GM12878 (cell line): ENCODE results near the gene RBM4. TPM values are rescaled to one million over a fixed set of nuclear protein-coding genes. Genes with fewer than 3 reads are reported as not detected.

Source experiments
- ATAC-seq: fragments of 200-7000 bp; cut with Tn5 transposase; 3 replicates; pipeline ENCODE4 v1.9.1; 2020; ENCODE audit warnings: mild to moderate bottlenecking, moderate library complexity
- BruUV-seq: library from RNA; stranded (reverse); fragments of 400-500 nt; replicated peaks from 2 replicates; lab custom pipeline; 2021; lab: Mats Ljungman, UMichigan
- CTCF ChIA-PET: fragments of 300-600 bp; sonication (Branson Sonifier 250); formaldehyde crosslinking; extraction: SDS; loops from one replicate; lab custom pipeline; 2021; ENCODE audit warnings: inconsistent platforms; lab: Yijun Ruan, JAX
- POLR2A ChIA-PET: fragments of 350-600 bp; formaldehyde crosslinking; extraction: SDS; loops from one replicate; lab custom pipeline; 2021; ENCODE audit warnings: inconsistent platforms; lab: Charles Lee
- RAD21 ChIA-PET: fragments of 300-600 bp; sonication (Branson Sonifier 250); formaldehyde crosslinking; loops from one replicate; lab custom pipeline; 2023; ENCODE audit warnings: antibody characterized with exemption; ENCODE audit not compliant: unreplicated experiment; lab: Charles Lee
- SMC1A ChIA-PET: fragments of 300-600 bp; sonication (Branson Sonifier 250); formaldehyde crosslinking; loops from one replicate; lab custom pipeline; 2023; ENCODE audit not compliant: unreplicated experiment, uncharacterized antibody; lab: Charles Lee
- DNase-seq: peaks from one replicate; pipeline ENCODE4 v3.0.0-alpha.2; 2011; ENCODE audit warnings: low read depth, low spot score
- FAIRE-seq: peaks from 3 replicates; lab custom pipeline; 2011; peaks lifted over from hg19 to GRCh38; lab: Jason Lieb, UNC
- H2AFZ ChIP-seq: 2 replicates; pipeline ENCODE4 v1.6.0; 2011; ENCODE audit warnings: low read depth, low read length, control low read depth; ENCODE audit not compliant: control insufficient read depth
- H3K27ac ChIP-seq: 2 replicates; pipeline ENCODE4 v1.5.1; 2011; ENCODE audit warnings: control low read depth; ENCODE audit not compliant: control insufficient read depth, insufficient read depth
- H3K27me3 ChIP-seq, 2 experiments: replicated peaks in 1 of 2; 2 replicates each; pipeline versions ENCODE4 v1.6.0 to v1.6.1; 2011; ENCODE audit warnings: low read length in 1 of 2; ENCODE audit not compliant: control insufficient read depth in 2 of 2, insufficient read depth in 2 of 2
- H3K36me3 ChIP-seq, 2 experiments: 2 replicates each; pipeline ENCODE4 v1.5.1; 2011; ENCODE audit warnings: low read length in 1 of 2; ENCODE audit not compliant: control insufficient read depth in 2 of 2, insufficient read depth in 2 of 2
- H3K4me1 ChIP-seq: 2 replicates; pipeline ENCODE4 v1.6.1; 2011; ENCODE audit warnings: mild to moderate bottlenecking, low read length, moderate library complexity, mixed read lengths; ENCODE audit not compliant: control insufficient read depth, insufficient read depth
- H3K4me2 ChIP-seq: 2 replicates; pipeline ENCODE4 v1.6.0; 2011; ENCODE audit warnings: control low read depth; ENCODE audit not compliant: control insufficient read depth, insufficient read depth
- H3K4me3 ChIP-seq: fragments of 200-600 bp; sonication (generic); 2 replicates; pipeline ENCODE4 v1.5.1; 2016
- H3K79me2 ChIP-seq: 2 replicates; pipeline ENCODE4 v1.6.0; 2011; ENCODE audit warnings: low read length; ENCODE audit not compliant: control insufficient read depth, insufficient read depth
- H3K9ac ChIP-seq: 2 replicates; pipeline ENCODE4 v1.8.0; 2011; ENCODE audit warnings: low read length, control low read depth, mixed read lengths; ENCODE audit not compliant: control insufficient read depth, insufficient read depth
- H3K9me3 ChIP-seq: replicated peaks from 3 replicates; pipeline ENCODE4 v1.5.1; 2011; ENCODE audit warnings: mild to moderate bottlenecking, low read length; ENCODE audit not compliant: control insufficient read depth, insufficient read depth
- H4K20me1 ChIP-seq: 2 replicates; pipeline ENCODE4 v1.6.0; 2011; ENCODE audit not compliant: control insufficient read depth, insufficient read depth
- CHD1 ChIP-seq: IDR thresholded peaks from 2 replicates; pipeline ENCODE4 v1.6.1; 2012; ENCODE audit warnings: low read depth, low read length, improper control_type of control experiment
- NFYB ChIP-seq: IDR thresholded peaks from 2 replicates; pipeline ENCODE4 v1.6.1; 2011; ENCODE audit warnings: low read depth, mild to moderate bottlenecking, low read length, improper control_type of control experiment, moderate library complexity; ENCODE audit not compliant: insufficient read depth
- RFX5 ChIP-seq: IDR thresholded peaks from 2 replicates; pipeline ENCODE4 v1.6.1; 2011; ENCODE audit warnings: low read depth, low read length, improper control_type of control experiment
- SRF ChIP-seq, 2 experiments: IDR thresholded peaks; 2 replicates each; pipeline ENCODE4 v1.6.1; 2011; ENCODE audit warnings: low read depth in 2 of 2, low read length in 2 of 2, mild to moderate bottlenecking in 1 of 2, moderate library complexity in 1 of 2
- WGBS: methylation state at CpG from one replicate; pipeline ENCODE4 v1.1.6; 2016; ENCODE audit warnings: low lambda C conversion rate; ENCODE audit not compliant: insufficient replicate concordance, insufficient coverage; ENCODE audit errors: missing lambda C conversion rate; 5-methylcytosine and 5-hydroxymethylcytosine counted together
- in situ Hi-C: fragments of 300-500 bp; cut with MboI; formaldehyde crosslinking; loops from 9 replicates; pipeline ENCODE4 v1.14.3; 2018; ENCODE audit warnings: mixed read lengths
- intact Hi-C: fragments of 100-400 bp; cut with micrococcal nuclease; formaldehyde crosslinking; loops from one replicate; pipeline ENCODE4 v1.14.2; 2022; ENCODE audit not compliant: unreplicated experiment
- polyA plus RNA-seq, 11 experiments: library from polyadenylated mRNA; depleted of rRNA in 4 of 11; unstranded in 6 of 11; stranded (reverse) in 5 of 11; fragments of >200 nt; fragmentation: Nextera tagmentation in 4 of 11; fragmentation: Illumina TruSeq in 1 of 11; extraction: Ambion mirVana in 4 of 11; extraction: Trizol in 1 of 11; gene quantifications; 1 replicate in 1 of 11; 2 replicates in 10 of 11; pipeline versions ENCODE4 v1.2.1 to v1.2.3, GENCODE V29; 2011 to 2016; ENCODE audit warnings: inconsistent platforms in 2 of 11, missing spikeins in 2 of 11, low read depth in 1 of 11
- total RNA-seq, 4 experiments: library from RNA; depleted of rRNA in 3 of 4; stranded (reverse); fragments of >200 nt in 3 of 4; fragmentation: Illumina TruSeq in 1 of 4; extraction: Trizol in 1 of 4; gene quantifications; 2 replicates each; pipeline versions ENCODE4 v1.2.1 to v1.2.3, GENCODE V29; 2013 to 2021
- TF ChIP-seq, protein P1 (sequence below): fragments of 450-650 bp; IDR thresholded peaks from 2 replicates; pipeline ENCODE4 v1.6.1; 2017; ENCODE audit warnings: mild to moderate bottlenecking, low read depth, inconsistent platforms; ENCODE audit not compliant: poor library complexity, severe bottlenecking
- TF ChIP-seq, protein P2 (sequence below): fragments of 450-650 bp; IDR thresholded peaks from 2 replicates; pipeline ENCODE4 v1.6.1; 2016; ENCODE audit warnings: mild to moderate bottlenecking

Gene RBM4
- total and polyA plus RNA-seq, 10 of the 15 experiments (the other 5 are each of a cell fraction or from before 2014, with no cell fraction given), result 105 to 224 (median 138) TPM

DNA sequence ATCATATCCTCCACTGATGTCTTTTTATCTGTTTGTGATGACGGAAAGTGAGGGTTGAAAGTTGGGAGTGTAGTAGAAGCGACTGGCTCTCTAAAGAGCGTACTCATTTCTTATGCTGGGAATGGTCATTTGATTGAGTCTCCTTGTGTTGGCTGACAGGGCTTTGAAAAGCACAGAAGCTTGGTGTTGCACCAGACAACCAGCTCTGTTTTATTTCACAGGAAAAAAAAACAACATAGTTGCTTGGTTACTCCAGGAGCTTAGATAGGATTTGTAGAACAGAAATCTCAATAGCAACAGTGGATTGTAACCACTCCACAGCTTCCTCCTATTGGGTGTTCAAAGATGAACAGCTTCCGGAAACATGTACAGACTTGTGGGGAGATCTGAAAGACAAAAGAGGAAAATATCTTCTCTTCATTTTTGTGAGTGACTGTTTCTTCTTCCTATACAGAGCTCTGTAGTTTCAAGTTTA is 19.4 kb upstream of the RBM4 start:
- TF ChIP-seq, protein P1, sequence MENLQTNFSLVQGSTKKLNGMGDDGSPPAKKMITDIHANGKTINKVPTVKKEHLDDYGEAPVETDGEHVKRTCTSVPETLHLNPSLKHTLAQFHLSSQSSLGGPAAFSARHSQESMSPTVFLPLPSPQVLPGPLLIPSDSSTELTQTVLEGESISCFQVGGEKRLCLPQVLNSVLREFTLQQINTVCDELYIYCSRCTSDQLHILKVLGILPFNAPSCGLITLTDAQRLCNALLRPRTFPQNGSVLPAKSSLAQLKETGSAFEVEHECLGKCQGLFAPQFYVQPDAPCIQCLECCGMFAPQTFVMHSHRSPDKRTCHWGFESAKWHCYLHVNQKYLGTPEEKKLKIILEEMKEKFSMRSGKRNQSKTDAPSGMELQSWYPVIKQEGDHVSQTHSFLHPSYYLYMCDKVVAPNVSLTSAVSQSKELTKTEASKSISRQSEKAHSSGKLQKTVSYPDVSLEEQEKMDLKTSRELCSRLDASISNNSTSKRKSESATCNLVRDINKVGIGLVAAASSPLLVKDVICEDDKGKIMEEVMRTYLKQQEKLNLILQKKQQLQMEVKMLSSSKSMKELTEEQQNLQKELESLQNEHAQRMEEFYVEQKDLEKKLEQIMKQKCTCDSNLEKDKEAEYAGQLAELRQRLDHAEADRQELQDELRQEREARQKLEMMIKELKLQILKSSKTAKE, result peak; percentile 72
- TF ChIP-seq NFYB, result peak; percentile 86
- TF ChIP-seq CHD1, result no peak
- TF ChIP-seq, protein P2, sequence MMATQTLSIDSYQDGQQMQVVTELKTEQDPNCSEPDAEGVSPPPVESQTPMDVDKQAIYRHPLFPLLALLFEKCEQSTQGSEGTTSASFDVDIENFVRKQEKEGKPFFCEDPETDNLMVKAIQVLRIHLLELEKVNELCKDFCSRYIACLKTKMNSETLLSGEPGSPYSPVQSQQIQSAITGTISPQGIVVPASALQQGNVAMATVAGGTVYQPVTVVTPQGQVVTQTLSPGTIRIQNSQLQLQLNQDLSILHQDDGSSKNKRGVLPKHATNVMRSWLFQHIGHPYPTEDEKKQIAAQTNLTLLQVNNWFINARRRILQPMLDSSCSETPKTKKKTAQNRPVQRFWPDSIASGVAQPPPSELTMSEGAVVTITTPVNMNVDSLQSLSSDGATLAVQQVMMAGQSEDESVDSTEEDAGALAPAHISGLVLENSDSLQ, result peak; percentile 62; the same call in 1 of the 2 replicates
- peak; percentile 49; the same call in 1 of the 2 replicates for TF ChIP-seq RFX5
- TF ChIP-seq SRF (IDR thresholded peaks at IDR 0.05; ENCODE audit: low read depth in 2 of 2, low read length in 2 of 2), result no peak
- BruUV-seq, result no TSS peak
- no peaks in the 10 kb centered on the region for H3K9me3 ChIP-seq
- peaks cover 81% of the 10 kb centered on the region for H3K79me2 ChIP-seq
- no peaks in the 10 kb centered on the region for H3K27me3 ChIP-seq
- WGBS, result 36% methylated on average over 4 of the region's 4 CpGs
- H3K4me3 ChIP-seq, result peak overlapping the region; percentile 90
- H3K9ac ChIP-seq, result peak overlapping the region; percentile 70
- SMC1A ChIA-PET, result interaction anchor here (0.8 to 5.2 kb wide), 13 partner anchors 8 to 223 kb away, joined by 3 to 28 read pairs (median 4); partner anchors contain the start of genes CCDC87, CCS, RBM4 and RBM4B
- peaks cover 29% of the 10 kb centered on the region for H4K20me1 ChIP-seq
- intact Hi-C loops, result no loop called here
- POLR2A ChIA-PET, result interaction anchor here (0.8 to 8.7 kb wide), 8 partner anchors 9 to 40 kb away, joined by 3 to 105 read pairs (median 4); partner anchors contain the start of genes CCDC87, CCS and RBM4
- no peak overlapping the region for H2AFZ ChIP-seq
- in situ Hi-C loops, result no loop called here
- ATAC-seq, result peak; percentile 26
- no peak for FAIRE-seq
- H3K36me3 ChIP-seq, result peaks cover 6 to 24% of the 10 kb centered on the region in 2 experiments; a peak in 3 of 4 replicates
- CTCF ChIA-PET, result interaction anchor here (0.6 to 10.1 kb wide), 8 partner anchors 17 to 884 kb away, joined by 3 to 71 read pairs (median 4); partner anchors contain the start of genes CCDC87, CCS, RBM4 and RBM4B
- H3K27ac ChIP-seq, result peak overlapping the region; percentile 40
- RAD21 ChIA-PET, result interaction anchor here (0.6 to 3.8 kb wide), 10 partner anchors 10 to 73 kb away, joined by 3 to 25 read pairs (median 4); partner anchors contain the start of genes ACTN3, CCDC87, CCS and RBM4
- 0 out of 2 replicates have a peak, but pooled peaks cover 2% of the 10 kb centered on the region for H3K4me1 ChIP-seq
- H3K4me2 ChIP-seq, result peak overlapping the region; percentile 64
- no peak for DNase-seq
